CD4-positive, alpha-beta T cell treated with Interleukin-4 for 4 hours (primary cell): ENCODE measurements around the gene CD320.
"Not testable (repeated sequence)": the region's sequence is repeated elsewhere in the genome, so short reads cannot be mapped to it uniquely, and the experiment has no call there.

Experiments
- DNase-seq: peaks from one replicate; pipeline ENCODE4 v3.0.0-alpha.2; 2020

Gene CD320

DNA sequence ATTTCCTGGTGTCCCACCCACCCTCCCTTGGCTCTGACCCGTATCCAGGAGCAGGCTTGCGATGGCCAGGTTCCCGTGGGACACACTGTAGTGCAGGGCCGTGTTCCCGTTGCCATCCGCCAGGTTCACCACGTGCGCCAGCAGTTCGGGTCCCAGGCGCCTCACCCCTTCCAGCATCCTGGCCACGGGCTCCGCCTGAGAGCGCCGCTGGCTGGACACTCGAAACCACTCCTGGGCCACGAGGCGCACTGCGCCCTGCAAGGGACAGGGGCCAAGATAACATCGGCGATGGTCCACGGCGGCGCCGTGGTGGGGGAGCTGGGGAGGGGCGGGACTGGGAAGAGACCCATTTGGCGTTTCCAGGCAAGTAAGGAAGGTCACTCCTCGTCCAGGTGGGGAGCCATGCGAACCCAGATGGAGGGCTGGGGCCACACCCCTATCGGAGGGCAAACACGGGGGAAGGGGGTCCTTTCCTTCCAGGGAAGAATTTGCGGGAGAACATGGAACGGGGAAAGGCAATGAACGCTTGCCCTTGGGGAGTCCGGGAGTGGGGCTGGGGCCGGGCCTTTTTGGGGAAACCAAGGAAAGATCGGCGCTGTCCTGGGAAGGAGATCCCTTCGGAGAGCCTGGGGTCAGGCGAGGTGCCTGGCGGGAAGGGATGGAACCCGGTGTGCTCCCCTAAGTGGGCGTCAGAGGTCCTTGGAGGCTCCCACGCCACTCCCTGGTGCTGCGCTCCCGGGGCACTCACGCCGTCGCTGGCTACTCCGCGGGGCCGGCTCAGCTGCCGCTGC is 25.0 kb upstream of the CD320 start:
- DNase-seq, result no peak

- no peak for DNase-seq
These were observed 23.2 kb upstream of the CD320 start for GRCh38 chr19:8331263-8331845.

GRCh38 chr19:8329996-8330395 is 21.8 kb upstream of the CD320 start:
- DNase-seq, result no peak

- DNase-seq, result no peak
These were observed 17.3 kb upstream of the CD320 start for GRCh38 chr19:8325454-8325853.

- DNase-seq, result no peak
These were observed 16.3 kb upstream of the CD320 start for GRCh38 chr19:8324186-8325050.

- DNase-seq, result no peak
These were observed 15.6 kb upstream of the CD320 start for GRCh38 chr19:8323781-8324185.

GRCh38 chr19:8322638-8322997 is 14.5 kb upstream of the CD320 start:
- no peak for DNase-seq

GRCh38 chr19:8321986-8322637 is 14.0 kb upstream of the CD320 start:
- no peak for DNase-seq

DNA sequence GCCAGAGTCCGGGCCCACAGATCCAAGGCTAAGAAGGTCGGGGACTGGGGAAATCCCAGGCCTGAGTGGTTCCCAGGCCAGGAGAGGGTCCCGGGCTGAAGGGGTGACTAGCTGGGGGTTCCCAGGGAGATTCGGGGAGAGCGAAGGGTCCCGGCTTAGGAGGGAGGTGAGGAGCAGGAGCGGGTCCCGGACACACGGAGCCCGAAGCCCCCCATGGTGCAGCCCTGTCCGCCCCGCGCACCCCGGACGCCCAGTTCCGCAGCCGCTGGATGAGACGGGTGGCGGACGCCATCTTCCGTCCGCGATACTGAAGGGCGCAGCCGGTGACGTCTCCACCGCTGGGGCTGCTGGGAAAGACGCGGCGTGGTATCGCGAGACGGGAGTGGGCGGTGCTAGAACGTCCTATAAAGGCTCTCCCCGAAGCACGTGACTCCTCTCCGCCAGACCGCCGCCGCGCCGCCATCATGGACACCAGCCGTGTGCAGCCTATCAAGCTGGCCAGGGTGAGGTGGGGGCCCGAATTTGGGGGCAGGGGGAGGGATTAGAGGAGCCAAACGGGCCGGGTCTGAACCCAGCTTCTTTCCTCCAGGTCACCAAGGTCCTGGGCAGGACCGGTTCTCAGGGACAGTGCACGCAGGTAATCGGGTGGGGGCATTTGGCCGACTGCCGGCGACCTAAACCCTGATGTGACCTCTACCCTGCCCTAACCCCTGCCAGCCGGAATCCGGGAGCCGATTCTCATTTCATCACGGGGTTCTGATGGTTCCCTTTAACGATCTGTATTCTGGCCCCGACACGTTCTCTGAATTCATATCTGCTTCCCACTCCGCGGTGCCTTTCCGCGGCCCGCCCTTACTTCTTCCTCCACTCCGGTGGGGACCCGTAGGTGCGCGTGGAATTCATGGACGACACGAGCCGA is 13.2 kb upstream of the CD320 start, which contains the start of the genes NDUFA7 and RPS28:
Gene NDUFA7 (minus strand): TSS at position 309 of the 919 bp plus-strand sequence. CDS start 17 bp downstream, at position 292.
Gene RPS28 (plus strand): TSS at position 430 of the 919 bp plus-strand sequence. CDS start 35 bp downstream, at position 465.
- peak; percentile 96 for DNase-seq

DNA sequence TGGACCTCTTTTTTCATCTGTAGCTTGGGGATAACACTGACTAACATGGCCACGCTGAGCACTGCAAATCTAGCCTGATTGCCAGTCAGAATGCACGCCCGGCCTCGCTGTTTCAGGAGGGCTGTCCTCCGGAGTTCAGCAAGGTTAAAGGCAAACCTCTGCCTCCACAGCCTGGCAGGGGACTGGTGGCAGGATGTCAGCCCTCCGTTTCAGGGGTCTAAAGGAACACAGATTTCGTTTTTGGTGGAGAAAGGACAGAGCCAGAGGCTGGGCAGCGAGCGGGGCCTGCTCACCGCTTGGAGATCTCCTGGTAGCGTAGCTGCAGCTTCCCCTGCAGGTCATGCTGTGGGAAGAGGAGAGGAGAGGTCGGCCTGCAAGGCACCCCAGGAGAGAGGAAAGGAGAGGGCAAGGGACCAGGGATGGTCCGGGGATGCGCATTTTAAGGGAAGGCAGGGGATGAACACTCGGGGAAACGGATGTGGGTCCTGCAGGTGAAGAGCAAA is 12.5 kb upstream of the CD320 start:
- peak; percentile 1 for DNase-seq

GRCh38 chr19:8319807-8320520 is 11.8 kb upstream of the CD320 start:
- no peak for DNase-seq

- DNase-seq, result not testable (repeated sequence)
These were observed 10.7 kb upstream of the CD320 start for GRCh38 chr19:8318835-8319234.

DNA sequence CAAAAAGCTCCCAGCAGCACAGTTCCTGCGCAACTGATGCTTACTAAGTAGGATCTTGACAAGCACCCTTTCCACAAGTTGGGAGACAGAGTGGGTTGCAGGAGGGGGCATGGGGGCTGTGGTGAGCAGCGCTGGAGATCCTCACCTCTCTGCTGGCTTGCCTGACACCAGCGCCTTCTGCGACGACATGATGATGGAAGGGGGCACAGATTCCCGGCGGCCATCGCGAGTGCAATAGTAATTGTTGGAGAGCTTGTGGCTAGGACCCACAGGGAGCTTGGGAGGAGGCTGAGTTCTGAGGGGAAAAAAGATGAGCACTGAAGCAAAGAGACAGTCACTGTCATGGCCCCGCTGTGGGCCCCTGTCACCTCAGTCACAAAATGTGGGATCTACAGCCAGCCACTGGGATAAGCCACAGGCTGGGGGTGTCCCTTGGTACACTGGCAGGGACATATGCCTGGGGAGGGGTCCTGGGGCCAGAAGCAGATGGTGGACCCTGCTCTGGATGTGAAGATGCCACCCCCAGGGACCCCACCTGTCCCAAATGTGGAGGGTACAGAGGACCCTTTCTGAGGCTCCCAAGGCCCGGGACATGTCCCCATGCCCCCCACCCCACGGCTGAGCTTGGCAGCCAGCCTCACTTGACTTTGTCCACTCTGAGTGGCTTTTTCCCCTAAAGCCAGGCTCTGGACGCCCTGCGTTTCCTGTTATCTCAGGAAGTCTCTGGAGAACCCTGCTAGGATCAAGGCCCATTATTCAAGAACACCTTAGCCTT is 8.4 kb upstream of the CD320 start:
- DNase-seq, result no peak

DNA sequence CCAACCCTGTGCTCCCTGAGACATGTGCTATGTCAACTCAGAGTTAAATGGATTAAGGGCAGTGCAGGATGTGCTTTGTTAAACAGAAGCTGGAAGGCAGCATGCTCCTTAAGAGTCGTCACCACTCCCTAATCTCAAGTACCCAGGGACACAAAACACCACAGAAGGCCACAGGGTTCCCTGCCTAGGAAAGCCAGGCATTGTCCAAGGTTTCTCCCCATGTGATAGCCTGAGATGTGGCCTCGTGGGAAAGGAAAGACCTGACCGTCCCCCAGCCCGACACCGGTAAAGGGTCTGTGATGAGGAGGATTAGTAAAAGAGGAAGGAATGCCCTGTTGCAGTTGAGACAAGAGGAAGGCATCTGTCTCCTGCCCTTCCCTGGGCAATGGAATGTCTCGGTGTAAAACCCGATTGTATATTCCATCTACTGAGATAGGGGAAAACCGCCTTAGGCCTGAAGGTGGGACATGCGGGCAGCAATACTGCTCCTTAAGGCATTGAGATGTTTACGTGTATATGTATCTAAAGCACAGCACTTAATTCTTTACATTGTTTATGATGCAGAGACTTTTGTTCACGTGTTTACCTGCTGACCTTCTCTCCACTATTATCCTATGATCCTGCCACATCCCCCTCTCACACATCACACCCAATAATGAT is 7.0 kb upstream of the CD320 start:
- DNase-seq, result not testable (repeated sequence)

GRCh38 chr19:8311461-8312260 is 3.5 kb upstream of the CD320 start:
- DNase-seq, result no peak

GRCh38 chr19:8310342-8311055 is 2.3 kb upstream of the CD320 start:
- no peak for DNase-seq

GRCh38 chr19:8308891-8309291 is 733 bp upstream of the CD320 start:
- DNase-seq, result no peak

DNA sequence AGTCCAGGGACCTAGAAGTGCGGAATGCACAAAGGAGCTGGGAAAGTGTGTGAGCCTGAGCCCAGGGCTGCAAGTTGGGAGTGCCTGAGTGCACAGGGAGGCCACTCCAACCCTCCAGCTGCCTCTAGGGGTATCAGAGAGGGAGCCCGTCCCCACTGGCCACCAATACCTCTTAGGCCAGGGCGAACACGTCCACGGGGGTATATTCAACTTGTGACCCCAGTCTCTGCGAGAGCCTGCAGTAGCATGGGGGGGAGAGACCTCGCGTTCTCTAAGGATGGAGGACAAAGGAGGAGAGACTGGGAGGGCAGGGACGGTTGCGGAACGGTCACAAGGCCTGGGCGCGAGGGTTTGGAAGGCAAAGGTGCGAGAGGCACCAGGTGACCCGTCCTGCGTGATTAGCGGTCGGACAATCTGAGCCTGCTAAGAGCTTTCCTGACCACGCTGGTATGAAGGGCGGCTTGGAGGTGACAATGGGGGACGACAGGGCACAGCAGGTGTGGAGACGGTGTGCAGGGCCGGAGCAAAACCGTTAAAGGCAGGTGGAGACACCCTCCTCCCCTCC is 676 bp downstream of the CD320 start:
- DNase-seq, result no peak
